HG03139 (cell line): ENCODE measurements around the gene RAPGEF5.

Source experiments
- ATAC-seq: cut with Tn5 transposase; IDR thresholded peaks from one replicate; pipeline ENCODE4 v1.9.1; 2021; ENCODE audit not compliant: unreplicated experiment

Gene RAPGEF5

GRCh38 chr7:22167482-22167881 is 189.5 kb downstream of the RAPGEF5 start:
- ATAC-seq, result no peak

- ATAC-seq, result no peak
Measured at GRCh38 chr7:22166928-22167327, 190.0 kb downstream of the RAPGEF5 start.

- no peak for ATAC-seq
Measured at GRCh38 chr7:22159341-22159740, 197.6 kb downstream of the RAPGEF5 start.

- ATAC-seq, result no peak
Measured at GRCh38 chr7:22157552-22157951, 199.4 kb downstream of the RAPGEF5 start.

GRCh38 chr7:22156205-22156604 is 200.7 kb downstream of the RAPGEF5 start:
- ATAC-seq, result no peak

- no peak for ATAC-seq
Measured at GRCh38 chr7:22154143-22154529, 202.8 kb downstream of the RAPGEF5 start.

GRCh38 chr7:22153432-22154142 is 203.4 kb downstream of the RAPGEF5 start:
- ATAC-seq, result no peak

GRCh38 chr7:22152690-22153089 is 204.3 kb downstream of the RAPGEF5 start:
- ATAC-seq, result no peak

GRCh38 chr7:22151901-22152300 is 205.1 kb downstream of the RAPGEF5 start:
- no peak for ATAC-seq

- no peak for ATAC-seq
Measured at GRCh38 chr7:22150221-22150620, 206.7 kb downstream of the RAPGEF5 start.

- no peak for ATAC-seq
Measured at GRCh38 chr7:22147868-22148267, 209.1 kb downstream of the RAPGEF5 start.

GRCh38 chr7:22146961-22147512 is 209.9 kb downstream of the RAPGEF5 start:
- ATAC-seq, result no peak

- no peak for ATAC-seq
Measured at GRCh38 chr7:22144950-22145349, 212.0 kb downstream of the RAPGEF5 start.

GRCh38 chr7:22143491-22143890 is 213.5 kb downstream of the RAPGEF5 start:
- no peak for ATAC-seq

GRCh38 chr7:22142572-22142971 is 214.4 kb downstream of the RAPGEF5 start:
- no peak for ATAC-seq

GRCh38 chr7:22141355-22141754 is 215.6 kb downstream of the RAPGEF5 start:
- ATAC-seq, result no peak

GRCh38 chr7:22140578-22140977 is 216.4 kb downstream of the RAPGEF5 start:
- ATAC-seq, result no peak

GRCh38 chr7:22138886-22139285 is 218.1 kb downstream of the RAPGEF5 start:
- ATAC-seq, result no peak

- ATAC-seq, result no peak
Measured at GRCh38 chr7:22138106-22138505, 218.8 kb downstream of the RAPGEF5 start.

GRCh38 chr7:22137466-22137865 is 219.5 kb downstream of the RAPGEF5 start:
- ATAC-seq, result no peak

- no peak for ATAC-seq
Measured at GRCh38 chr7:22137026-22137425, 219.9 kb downstream of the RAPGEF5 start.

- ATAC-seq, result no peak
Measured at GRCh38 chr7:22129819-22130580, 227.0 kb downstream of the RAPGEF5 start.
